ENCODE data around the gene RPUSD3.

RPUSD3 gene

GRCh38 chr3:9886328-9886727, 42.5 kb upstream of the RPUSD3 start:
- no peak for DNase-seq (ENCODE audit: extremely low read depth, low read depth)
- TF ChIP-seq, protein P1, sequence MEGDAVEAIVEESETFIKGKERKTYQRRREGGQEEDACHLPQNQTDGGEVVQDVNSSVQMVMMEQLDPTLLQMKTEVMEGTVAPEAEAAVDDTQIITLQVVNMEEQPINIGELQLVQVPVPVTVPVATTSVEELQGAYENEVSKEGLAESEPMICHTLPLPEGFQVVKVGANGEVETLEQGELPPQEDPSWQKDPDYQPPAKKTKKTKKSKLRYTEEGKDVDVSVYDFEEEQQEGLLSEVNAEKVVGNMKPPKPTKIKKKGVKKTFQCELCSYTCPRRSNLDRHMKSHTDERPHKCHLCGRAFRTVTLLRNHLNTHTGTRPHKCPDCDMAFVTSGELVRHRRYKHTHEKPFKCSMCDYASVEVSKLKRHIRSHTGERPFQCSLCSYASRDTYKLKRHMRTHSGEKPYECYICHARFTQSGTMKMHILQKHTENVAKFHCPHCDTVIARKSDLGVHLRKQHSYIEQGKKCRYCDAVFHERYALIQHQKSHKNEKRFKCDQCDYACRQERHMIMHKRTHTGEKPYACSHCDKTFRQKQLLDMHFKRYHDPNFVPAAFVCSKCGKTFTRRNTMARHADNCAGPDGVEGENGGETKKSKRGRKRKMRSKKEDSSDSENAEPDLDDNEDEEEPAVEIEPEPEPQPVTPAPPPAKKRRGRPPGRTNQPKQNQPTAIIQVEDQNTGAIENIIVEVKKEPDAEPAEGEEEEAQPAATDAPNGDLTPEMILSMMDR (IDR thresholded peaks at IDR 0.05; ENCODE audit: low read depth, low read length, missing control alignments): no peak
- no peak overlapping the region for H3K4me3 ChIP-seq (replicated peaks; ENCODE audit: low read depth, low read length)

DNA sequence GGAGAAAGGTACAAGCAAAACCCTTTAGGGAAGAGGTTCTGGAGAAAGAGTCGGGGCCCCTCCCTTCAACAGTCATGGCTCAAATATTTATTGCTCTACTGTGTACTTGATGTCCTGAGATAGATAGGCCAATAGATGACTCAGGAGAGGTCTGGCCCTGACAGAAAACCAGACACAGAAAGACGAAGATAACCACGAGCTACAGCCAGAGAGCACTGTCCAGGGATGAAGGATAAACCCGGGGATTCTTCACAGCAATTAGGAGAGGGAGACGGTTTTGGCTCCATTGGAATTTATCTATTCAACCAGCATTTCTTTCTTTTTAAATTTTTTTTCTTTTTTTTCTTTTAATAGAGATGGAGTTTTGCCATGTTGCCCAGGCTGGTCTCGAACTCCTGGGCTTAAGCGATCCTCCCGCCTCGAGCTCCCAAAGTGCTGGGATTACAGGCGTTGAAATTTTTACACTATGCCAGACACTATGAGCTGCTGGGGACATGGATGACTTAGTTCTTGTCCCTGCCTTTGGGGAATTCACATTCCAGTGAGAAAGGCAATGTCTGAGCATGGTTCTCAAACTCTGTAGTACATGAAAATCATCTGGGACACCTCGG, 40.9 kb upstream of the RPUSD3 start:
- TF ChIP-seq, protein P1 (IDR thresholded peaks at IDR 0.05; ENCODE audit: low read depth, low read length, missing control alignments): no peak

DNA sequence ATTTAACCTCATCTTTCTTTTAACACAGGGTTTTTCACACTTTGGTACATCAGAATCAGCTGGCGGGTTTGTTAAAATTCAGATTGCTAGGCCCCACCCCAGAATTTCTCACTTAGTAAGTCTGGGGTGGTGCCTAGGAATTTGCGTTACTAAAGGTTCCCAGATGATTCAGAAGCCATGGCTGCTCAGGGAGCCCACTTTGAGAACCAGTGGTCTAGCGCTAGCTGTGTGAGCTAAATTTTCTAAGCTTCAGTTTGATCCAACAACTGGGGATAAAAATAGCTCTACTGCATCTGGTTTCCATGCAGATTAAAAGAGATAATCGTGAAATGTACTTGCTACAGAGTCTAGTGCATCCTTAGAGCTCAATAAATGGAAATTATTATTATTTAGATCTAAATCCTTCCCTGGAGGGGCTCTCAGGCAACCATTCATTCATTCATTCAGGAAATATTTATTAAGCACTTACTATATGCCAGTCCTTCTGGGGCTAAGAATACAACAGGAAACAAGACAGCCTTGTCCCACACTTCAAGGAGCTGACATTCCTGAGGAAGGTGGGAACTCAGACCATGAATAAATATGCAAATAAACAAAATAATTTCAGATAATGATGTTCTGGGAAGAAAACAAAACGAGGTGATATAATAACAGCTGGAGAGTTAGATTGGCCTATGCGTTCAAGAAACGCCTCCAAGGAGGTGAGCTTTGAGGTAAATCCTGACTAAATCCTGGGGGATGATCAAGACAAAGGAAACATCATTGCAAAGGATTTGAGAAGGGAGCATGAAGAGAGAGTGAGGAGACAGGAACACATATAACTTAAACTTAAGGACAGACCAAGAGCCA, 40.1 kb upstream of the RPUSD3 start:
- no peak for DNase-seq (ENCODE audit: extremely low read depth, low read depth)
- H3K4me3 ChIP-seq (replicated peaks; ENCODE audit: low read depth, low read length): no peak overlapping the region

More for the DNA sequence above, 40.9 kb upstream of the RPUSD3 start:
- DNase-seq (ENCODE audit: extremely low read depth, low read depth): peak; percentile 60
- no peak overlapping the region for H3K4me3 ChIP-seq (replicated peaks; ENCODE audit: low read depth, low read length)

DNA sequence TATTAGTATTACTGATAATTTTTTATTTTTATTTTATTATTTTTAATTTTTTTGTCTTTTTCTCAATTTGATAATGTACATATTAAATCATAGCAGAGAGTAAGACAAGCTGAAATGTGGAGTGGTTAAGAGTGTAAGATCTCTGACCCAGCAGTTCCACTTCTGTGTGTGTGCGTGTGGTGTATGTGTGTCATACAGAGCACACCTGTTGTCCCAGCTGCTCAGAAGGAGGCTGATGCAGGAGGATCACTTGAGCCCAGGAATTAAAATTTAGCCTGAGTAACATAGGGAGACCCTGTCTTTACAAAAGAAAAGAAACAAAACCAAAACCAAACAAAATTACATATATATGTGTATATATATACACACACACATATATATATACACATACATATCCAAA, 37.6 kb upstream of the RPUSD3 start:
- TF ChIP-seq, protein P1 (IDR thresholded peaks at IDR 0.05; ENCODE audit: low read depth, low read length, missing control alignments): no peak
- no peak overlapping the region for H3K4me3 ChIP-seq (replicated peaks; ENCODE audit: low read depth, low read length)
- DNase-seq (ENCODE audit: extremely low read depth, low read depth): no peak

More for the DNA sequence above, 40.1 kb upstream of the RPUSD3 start:
- TF ChIP-seq, protein P1 (IDR thresholded peaks at IDR 0.05; ENCODE audit: low read depth, low read length, missing control alignments): no peak

GRCh38 chr3:9879830-9880549, 36.2 kb upstream of the RPUSD3 start, which contains the start of gene CIDEC:
TSS of gene CIDEC (minus strand) at chr3:9880253. CDS start at chr3:9878486, 1,767 bp downstream.
- TF ChIP-seq, protein P1 (IDR thresholded peaks at IDR 0.05; ENCODE audit: low read depth, low read length, missing control alignments): no peak
- H3K4me3 ChIP-seq (replicated peaks; ENCODE audit: low read depth, low read length): no peak within 1 kb of the TSS
- DNase-seq (ENCODE audit: extremely low read depth, low read depth): no peak

DNA sequence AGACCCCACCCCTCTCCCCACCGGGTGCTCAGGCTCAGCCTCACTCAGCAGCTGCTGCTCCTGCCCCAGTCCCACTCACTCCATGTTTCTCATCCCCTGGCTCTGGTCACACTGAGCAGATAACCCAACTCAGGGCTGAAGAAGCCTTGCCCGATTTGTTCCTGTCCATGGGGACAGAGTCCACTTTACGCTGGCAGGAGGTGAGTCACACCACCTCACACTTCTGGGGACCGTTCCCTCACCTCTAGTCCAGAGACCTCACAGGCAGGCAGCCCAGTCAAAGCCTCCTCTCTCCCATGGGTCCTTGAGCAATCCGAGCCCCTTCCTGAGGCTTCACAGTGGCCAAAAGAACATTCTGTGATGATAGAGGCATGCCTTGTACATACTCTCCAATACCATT, 34.9 kb upstream of the RPUSD3 start:
- DNase-seq (ENCODE audit: extremely low read depth, low read depth): no peak
- TF ChIP-seq, protein P1 (IDR thresholded peaks at IDR 0.05; ENCODE audit: low read depth, low read length, missing control alignments): no peak
- no peak overlapping the region for H3K4me3 ChIP-seq (replicated peaks; ENCODE audit: low read depth, low read length)
